Measurements from ENCODE around the gene TENM4.

The TENM4 gene

GRCh38 chr11:79159657-79160450 lies 281.0 kb downstream of the TENM4 start (continued):
- TF ChIP-seq ZNF341 (tag by site-specific recombination; IDR thresholded peaks at IDR 0.05; ENCODE audit: low read depth) = no peak
- TF ChIP-seq ZNF391 (tag by site-specific recombination; IDR thresholded peaks at IDR 0.05; ENCODE audit: borderline replicate concordance, low read depth) = no peak
- no peak for TF ChIP-seq ZNF324 (tag by site-specific recombination; IDR thresholded peaks at IDR 0.05)
- TF ChIP-seq ZNF549 (tag by site-specific recombination; IDR thresholded peaks at IDR 0.05) = no peak
- TF ChIP-seq ZNF555 (tag by site-specific recombination; conservative IDR thresholded peaks at IDR 0.05) = no peak
- no peak for TF ChIP-seq IKZF3 (tag by site-specific recombination; IDR thresholded peaks at IDR 0.05)
- no peak for TF ChIP-seq ZNF529 (tag by site-specific recombination; IDR thresholded peaks at IDR 0.05; ENCODE audit: insufficient replicate concordance)

- CTCF ChIA-PET = interaction anchor here (0.5 kb wide), 1 partner anchor 445 kb away, joined by 3 read pairs; no protein-coding TSS in a partner anchor
- POLR2A ChIA-PET = no interaction called here
Observed at GRCh38 chr11:79157738-79158137, 283.1 kb downstream of the TENM4 start.

More at GRCh38 chr11:79157738-79158137, 283.1 kb downstream of the TENM4 start:
- no peaks in the 10 kb centered on the region for H3K36me3 ChIP-seq (ENCODE audit: control insufficient read depth in 2 of 2, insufficient read depth in 1 of 2, low read length in 2 of 2)
- no peaks in the 10 kb centered on the region for H3K4me1 ChIP-seq (ENCODE audit: control insufficient read depth, insufficient read depth, low read length)
- H3K9me3 ChIP-seq (ENCODE audit: control insufficient read depth, insufficient read depth, low read depth, low read length) = no peaks in the 10 kb centered on the region
- no peak overlapping the region for H3K27ac ChIP-seq (ENCODE audit: extremely low read depth, low read depth, low read length)
- TF ChIP-seq ZNF701 (tag by site-specific recombination; IDR thresholded peaks at IDR 0.05) (no peak), ZNF18 (tag by site-specific recombination; IDR thresholded peaks at IDR 0.05) (no peak), ZBTB6 (tag by site-specific recombination; IDR thresholded peaks at IDR 0.05) (no peak), CTCF (tag by site-specific recombination; IDR thresholded peaks at IDR 0.05) (no peak), SALL2 (tag by site-specific recombination; IDR thresholded peaks at IDR 0.05; ENCODE audit: borderline replicate concordance) (no peak), EGR2 (tag by site-specific recombination; IDR thresholded peaks at IDR 0.05; ENCODE audit: low read depth) (no peak), ZNF394 (tag by site-specific recombination; IDR thresholded peaks at IDR 0.05; ENCODE audit: borderline replicate concordance) (no peak), ZNF302 (tag by site-specific recombination; IDR thresholded peaks at IDR 0.05; ENCODE audit: low read depth) (no peak), ZNF596 (tag by site-specific recombination; IDR thresholded peaks at IDR 0.05) (no peak), KLF16 (tag by site-specific recombination; IDR thresholded peaks at IDR 0.05) (no peak), ZNF211 (tag by site-specific recombination; IDR thresholded peaks at IDR 0.05; ENCODE audit: low read depth) (no peak), BCL11B (tag by site-specific recombination; IDR thresholded peaks at IDR 0.05; ENCODE audit: low read depth) (no peak), ZBTB21 (tag by site-specific recombination; IDR thresholded peaks at IDR 0.05) (no peak), ZNF621 (tag by site-specific recombination; IDR thresholded peaks at IDR 0.05) (no peak)
- H3K4me3 ChIP-seq (ENCODE audit: low read depth, low read length) = no peak overlapping the region
